Epithelial cell of esophagus (primary cell): ENCODE measurements around the gene CYBA.
"Not testable (repeated sequence)": the region's sequence is repeated elsewhere in the genome, so short reads cannot be mapped to it uniquely, and the experiment has no call there.

Experiments
- DNase-seq: peaks from one replicate; pipeline ENCODE4 v3.0.0; 2010; ENCODE audit warnings: low read depth
- H3K4me3 ChIP-seq: 2 replicates; pipeline ENCODE4 v1.5.1; 2011; ENCODE audit warnings: mild to moderate bottlenecking, low read length, control low read depth
- CTCF ChIP-seq: IDR thresholded peaks from 2 replicates; pipeline ENCODE4 v1.5.1; 2011; ENCODE audit warnings: low read depth, mild to moderate bottlenecking, low read length, control low read depth, inconsistent platforms; ENCODE audit not compliant: insufficient read depth; ENCODE audit errors: missing control alignments

CYBA gene

GRCh38 chr16:88669980-88670379 is 19.1 kb upstream of the CYBA start:
- TF ChIP-seq CTCF, result no peak
- DNase-seq, result no peak

GRCh38 chr16:88669493-88669892 is 18.6 kb upstream of the CYBA start:
- not testable (repeated sequence) for H3K4me3 ChIP-seq, DNase-seq

More at GRCh38 chr16:88669980-88670379, 19.1 kb upstream of the CYBA start:
- no peak overlapping the region for H3K4me3 ChIP-seq

- H3K4me3 ChIP-seq, result no peak overlapping the region
- DNase-seq, result no peak
- no peak for TF ChIP-seq CTCF
Measured at GRCh38 chr16:88667461-88667860, 16.6 kb upstream of the CYBA start.

GRCh38 chr16:88665570-88665969 is 14.7 kb upstream of the CYBA start:
- no peak for TF ChIP-seq CTCF
- no peak for DNase-seq

GRCh38 chr16:88665148-88665547 is 14.3 kb upstream of the CYBA start:
- no peak overlapping the region for H3K4me3 ChIP-seq
- no peak for DNase-seq
- no peak for TF ChIP-seq CTCF

More at GRCh38 chr16:88665570-88665969, 14.7 kb upstream of the CYBA start:
- no peak overlapping the region for H3K4me3 ChIP-seq

- peak within 1 kb of the TSS; percentile 85 for H3K4me3 ChIP-seq
- peak; percentile 99 for DNase-seq
- no peak for TF ChIP-seq CTCF
Measured at GRCh38 chr16:88662843-88663606, 12.2 kb upstream of the CYBA start, which contains the start of gene MVD. Gene MVD (minus strand): TSS chr16:88663091. CDS start chr16:88663080, 11 bp downstream.

GRCh38 chr16:88662222-88662842 is 11.5 kb upstream of the CYBA start:
- no peak for DNase-seq
- peak overlapping the region; percentile 85 for H3K4me3 ChIP-seq
- TF ChIP-seq CTCF, result no peak
